HG03159 (cell line): Measurements from ENCODE around the gene LRRC75B.
"Not testable (repeated sequence)": the region's sequence is repeated elsewhere in the genome, so short reads cannot be mapped to it uniquely, and the experiment has no call there.

ENCODE experiments used
- ATAC-seq: cut with Tn5 transposase; IDR thresholded peaks from one replicate; pipeline ENCODE4 v1.9.1; 2021; ENCODE audit warnings: mild to moderate bottlenecking, moderate library complexity; ENCODE audit not compliant: unreplicated experiment

Gene LRRC75B

GRCh38 chr22:24555165-24556039 is 37.5 kb downstream of the LRRC75B start, which contains the start of gene SNRPD3:
SNRPD3 (plus strand) TSS chr22:24555999; CDS start chr22:24557675, 1,676 bp downstream.
- ATAC-seq: peak; percentile 71

DNA sequence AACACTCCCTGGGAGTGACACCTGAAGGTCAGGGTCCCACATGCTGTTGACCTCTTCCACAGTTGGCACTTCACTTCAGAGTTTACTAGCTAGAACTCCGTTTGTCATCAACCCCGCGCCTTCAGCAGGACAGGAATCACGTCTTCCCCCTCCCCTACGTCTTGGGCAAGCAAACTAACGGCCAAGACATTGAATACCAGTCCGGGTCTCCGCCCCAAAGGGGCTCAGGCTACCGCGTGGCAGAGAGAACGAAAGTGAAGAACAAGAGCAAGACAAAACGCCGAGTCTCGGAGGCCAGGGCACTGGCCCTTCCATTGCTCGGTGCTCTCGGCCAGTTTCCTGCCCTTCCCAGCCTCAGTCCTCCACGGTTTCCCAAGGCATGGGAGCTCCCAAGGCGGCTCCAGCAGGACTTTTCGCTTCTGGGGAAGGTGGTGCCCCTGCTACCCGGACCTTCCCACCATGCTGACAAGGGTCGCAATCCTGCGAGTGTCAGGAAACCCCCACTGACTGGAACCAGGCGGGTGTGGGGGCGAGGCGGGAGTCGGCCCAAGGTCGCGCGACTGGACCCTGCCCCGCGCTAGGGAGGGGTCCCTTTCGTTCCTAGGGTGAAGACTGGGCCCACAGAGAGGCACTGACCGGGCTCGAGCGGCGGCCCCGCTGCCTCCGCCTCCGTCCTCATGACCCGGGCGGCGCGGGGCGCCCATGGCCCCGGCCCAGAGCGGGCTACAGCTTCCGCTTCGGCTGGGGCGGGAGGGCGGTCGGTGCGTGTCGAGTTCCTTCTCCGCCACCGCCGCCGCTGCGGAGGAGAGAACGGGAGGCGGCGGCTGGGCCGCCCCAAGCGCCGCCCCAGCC is 38.3 kb downstream of the LRRC75B start, which contains the start of gene GUCD1:
Gene GUCD1, minus strand, starts transcription at position 826 of the 852 bp plus-strand sequence. Its CDS starts 147 bp downstream, at position 679.
- peak; percentile 9 for ATAC-seq

DNA sequence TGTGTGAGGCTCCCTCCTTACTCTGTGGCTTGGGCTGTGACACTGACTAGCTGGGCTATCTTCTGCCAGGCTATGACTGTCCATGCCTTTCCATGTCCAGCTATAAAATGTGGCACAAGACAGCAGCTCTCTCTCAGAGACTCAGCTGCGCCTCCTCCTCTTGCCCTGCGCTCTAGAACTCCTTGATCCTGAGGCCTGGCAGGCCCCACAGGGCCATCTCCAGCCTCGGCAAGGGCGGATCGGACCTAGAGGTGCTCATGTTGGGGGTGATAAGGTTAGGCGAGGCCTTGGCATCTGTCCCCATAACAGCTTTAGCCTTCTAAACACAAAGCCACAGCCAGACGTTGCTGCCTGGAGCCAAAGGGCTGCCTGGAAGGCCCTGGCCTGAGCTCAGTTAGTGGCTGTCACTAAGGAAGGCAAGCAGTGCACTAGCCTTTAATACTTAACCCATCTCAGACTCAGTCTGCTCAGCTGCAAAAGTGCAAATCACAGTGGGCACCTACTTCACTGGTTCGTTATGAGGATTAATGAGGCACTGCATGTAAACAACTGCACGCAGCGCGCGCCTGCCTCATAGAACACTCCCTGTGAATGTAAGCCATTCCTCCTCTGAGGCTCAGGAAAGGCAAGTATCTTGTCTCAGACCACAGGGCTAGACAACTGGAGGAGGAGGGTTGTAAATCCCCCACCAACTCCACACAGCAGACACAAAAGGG is 39.1 kb downstream of the LRRC75B start:
- no peak for ATAC-seq

GRCh38 chr22:24552503-24553286 is 40.2 kb downstream of the LRRC75B start:
- ATAC-seq: not testable (repeated sequence)

- no peak for ATAC-seq
Measured at GRCh38 chr22:24550902-24551435, 41.9 kb downstream of the LRRC75B start.

DNA sequence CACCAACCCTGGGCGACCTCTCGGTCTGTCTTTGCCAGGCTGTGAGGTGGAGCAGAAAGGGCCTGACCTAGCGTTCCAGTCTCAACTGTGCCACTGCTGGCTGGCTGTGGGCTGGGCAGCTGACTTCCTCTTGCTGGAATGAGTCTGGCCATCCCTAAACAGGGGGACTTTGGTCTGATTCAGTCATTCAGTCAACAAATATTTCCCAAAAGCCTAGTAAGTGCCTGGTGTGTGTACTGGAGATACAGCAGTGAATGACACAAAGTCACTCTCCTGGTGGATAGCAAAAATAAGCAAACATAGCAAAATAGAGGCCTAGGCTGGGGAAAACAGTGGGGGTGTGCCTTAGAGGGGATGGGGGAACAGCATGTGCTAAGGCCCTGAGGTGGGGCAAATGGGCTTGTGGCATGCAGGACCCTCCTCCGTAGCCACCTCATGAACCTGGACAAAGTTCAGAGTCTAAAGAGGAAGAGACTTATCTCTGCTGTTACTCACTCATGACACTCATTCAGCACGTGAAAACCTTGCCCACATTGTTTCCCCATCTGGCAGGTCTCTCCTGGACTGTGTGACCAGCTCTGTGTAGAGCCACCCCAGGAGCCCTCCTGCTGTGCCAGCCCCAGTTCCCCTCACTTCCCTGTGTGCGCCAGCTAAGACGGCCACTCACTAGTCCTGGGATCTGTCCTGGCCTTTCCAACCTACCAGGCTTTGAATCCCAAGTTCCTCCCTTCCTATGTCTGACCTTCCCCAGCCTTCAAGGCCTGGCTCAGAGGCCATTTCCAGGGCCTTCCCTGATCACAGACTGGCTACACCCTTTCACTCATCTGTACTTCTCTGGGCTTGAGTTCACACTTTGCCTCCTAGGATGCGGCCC is 42.6 kb downstream of the LRRC75B start:
- ATAC-seq: no peak

- no peak for ATAC-seq
Measured at GRCh38 chr22:24548812-24549211, 44.1 kb downstream of the LRRC75B start.

DNA sequence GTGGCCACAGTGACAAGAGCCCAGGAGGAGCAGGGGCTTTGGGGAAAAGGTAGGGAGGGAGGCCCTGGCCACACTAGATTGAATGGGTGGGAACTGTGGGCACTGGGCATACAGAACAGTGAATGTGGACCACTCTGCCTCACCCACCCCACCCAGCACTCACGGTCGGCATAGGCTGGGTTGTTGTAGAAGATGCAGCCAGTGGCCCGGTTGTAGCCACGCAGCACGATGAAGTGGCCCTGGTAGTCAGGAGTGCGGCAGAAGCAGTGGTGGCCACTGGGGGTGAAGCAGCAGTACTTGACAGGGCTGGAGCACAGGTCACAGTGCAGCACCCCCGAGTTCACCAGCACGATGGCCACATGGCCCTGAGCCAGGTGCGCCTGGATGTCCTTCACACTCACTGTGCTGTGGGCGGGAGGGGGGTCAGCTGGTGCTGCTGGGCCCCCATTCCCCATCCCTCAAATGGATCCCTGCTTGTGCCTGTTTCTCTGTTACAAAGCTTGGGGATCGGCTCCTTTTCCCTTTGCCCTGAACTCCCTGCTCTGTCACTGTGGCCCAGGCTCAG is 49.1 kb downstream of the LRRC75B start:
- no peak for ATAC-seq

DNA sequence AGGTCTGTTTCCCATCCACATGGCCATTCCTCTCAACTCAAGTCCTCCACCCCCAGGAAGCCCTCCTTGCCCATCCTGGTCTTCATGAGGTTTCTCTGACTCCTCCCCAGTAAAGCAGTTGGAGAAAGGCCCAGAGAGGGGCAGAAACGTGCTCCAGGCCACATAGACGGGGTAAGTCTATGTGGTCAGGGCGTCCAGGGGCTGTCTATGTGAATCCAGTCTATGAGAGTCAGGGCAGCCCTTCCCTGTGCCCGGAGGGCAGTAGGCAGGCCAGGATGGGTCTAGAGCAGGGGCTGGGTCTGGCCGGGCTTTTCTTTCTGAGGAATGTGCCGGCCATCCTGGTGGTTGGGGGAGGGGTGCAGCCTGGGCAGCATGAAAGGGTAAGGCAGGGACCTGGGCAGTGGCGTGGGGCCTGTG is 49.7 kb downstream of the LRRC75B start:
- ATAC-seq: no peak

DNA sequence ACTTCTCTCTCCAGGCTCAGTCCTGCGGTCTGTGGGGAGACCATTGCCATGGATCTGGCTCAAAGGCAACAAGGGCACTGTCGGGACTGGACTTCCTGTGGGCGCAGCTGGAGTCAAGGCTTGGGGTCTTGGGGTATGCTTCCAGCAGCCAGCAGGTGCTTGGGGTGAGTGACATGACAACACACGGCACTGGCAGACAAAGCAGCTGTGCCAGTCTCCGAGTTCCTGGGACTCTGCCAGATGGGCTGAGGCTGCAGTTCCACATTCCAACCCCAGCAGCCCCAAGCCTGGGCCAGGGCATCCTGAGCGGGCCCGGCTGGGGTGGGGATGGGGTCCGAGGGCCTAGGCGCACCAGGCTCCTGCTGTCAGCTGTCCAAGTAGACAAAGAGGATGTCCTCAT is 50.2 kb downstream of the LRRC75B start:
- ATAC-seq: no peak

- ATAC-seq: no peak
Measured at GRCh38 chr22:24541681-24542515, 51.0 kb downstream of the LRRC75B start.

- no peak for ATAC-seq
Measured at GRCh38 chr22:24540470-24540869, 52.4 kb downstream of the LRRC75B start.

- no peak for ATAC-seq
Measured at GRCh38 chr22:24536089-24536488, 56.8 kb downstream of the LRRC75B start.
